A549 (cell line): ENCODE results near the gene BANF2. TPM values are rescaled to one million over a fixed set of nuclear protein-coding genes. Genes with fewer than 3 reads are reported as not detected.

Experiments
- ATAC-seq, 2 experiments: fragments of 200-7000 bp in 1 of 2; fragments of >200 bp in 1 of 2; cut with Nextera tagmentation in 1 of 2; cut with Tn5 transposase in 1 of 2; 3 replicates each; pipeline versions ENCODE4 v1.8.0 to v1.9.1; 2018 to 2020; ENCODE audit warnings: mild to moderate bottlenecking in 1 of 2, moderate library complexity in 1 of 2
- CTCF ChIA-PET: fragments of 300-600 bp; sonication (Branson Sonifier 250); formaldehyde crosslinking; extraction: SDS; loops from one replicate; lab custom pipeline; 2021; ENCODE audit warnings: antibody characterized with exemption, inconsistent platforms; lab: Yijun Ruan, JAX
- POLR2A ChIA-PET: fragments of 350-600 bp; formaldehyde crosslinking; extraction: SDS; loops from one replicate; lab custom pipeline; 2021; ENCODE audit warnings: antibody characterized with exemption, inconsistent platforms; lab: Yijun Ruan, JAX
- DNase-seq, 2 experiments: peaks; one replicate each; pipeline versions ENCODE4 v3.0.0 to v3.0.0-alpha.2; 2011 to 2016; ENCODE audit warnings: low read depth in 1 of 2, low spot score in 1 of 2
- FAIRE-seq: peaks from 2 replicates; lab custom pipeline; 2011; peaks lifted over from hg19 to GRCh38; lab: Jason Lieb, UNC
- H3K27ac ChIP-seq, 2 experiments: fragments of >200 bp; sonication (Bioruptor Twin); formaldehyde crosslinking; 3 replicates each; pipeline ENCODE4 v1.5.1; 2016 to 2017
- H3K4me1 ChIP-seq: fragments of >200 bp; sonication (Bioruptor Twin); formaldehyde crosslinking; 3 replicates; pipeline ENCODE4 v1.6.1; 2016
- H3K4me2 ChIP-seq: fragments of >200 bp; sonication (Bioruptor Twin); formaldehyde crosslinking; 3 replicates; pipeline ENCODE4 v1.6.1; 2016
- H3K4me3 ChIP-seq: fragments of >200 bp; sonication (Bioruptor Twin); formaldehyde crosslinking; 3 replicates; pipeline ENCODE4 v1.5.1; 2016
- H3K9me3 ChIP-seq: fragments of >200 bp; sonication (Bioruptor Twin); formaldehyde crosslinking; 3 replicates; pipeline ENCODE4 v1.6.1; 2016
- ATOH8 ChIP-seq: fragments of 250-450 bp; sonication (Bioruptor Pico); IDR thresholded peaks from 2 replicates; pipeline ENCODE4 v1.5.0; 2020; ENCODE audit warnings: low read depth, mild to moderate bottlenecking, moderate library complexity
- CBX2 ChIP-seq: fragments of 200-600 bp; sonication (generic); IDR thresholded peaks from 2 replicates; pipeline ENCODE4 v1.6.1; 2016; ENCODE audit warnings: low read depth, mild to moderate bottlenecking, borderline replicate concordance
- CBX8 ChIP-seq: fragments of 200-600 bp; sonication (generic); IDR thresholded peaks from 2 replicates; pipeline ENCODE4 v1.6.1; 2016
- CEBPB ChIP-seq, 2 experiments: fragments of >200 bp in 1 of 2; sonication (Bioruptor Twin) in 1 of 2; formaldehyde crosslinking in 1 of 2; IDR thresholded peaks; 2 replicates each; pipeline ENCODE4 v1.6.1; 2012 to 2016
- CHD4 ChIP-seq: fragments of 200-600 bp; sonication (generic); IDR thresholded peaks from 2 replicates; pipeline ENCODE4 v1.6.1; 2016; ENCODE audit warnings: antibody characterized with exemption, mild to moderate bottlenecking, borderline replicate concordance
- CTCF ChIP-seq: fragments of >200 bp; sonication (Bioruptor Twin); formaldehyde crosslinking; IDR thresholded peaks from 3 replicates; pipeline ENCODE4 v1.5.1; 2016
- EHF ChIP-seq: fragments of 250-450 bp; sonication (Bioruptor Pico); IDR thresholded peaks from 2 replicates; pipeline ENCODE4 v1.5.0; 2020; ENCODE audit warnings: mild to moderate bottlenecking
- EHMT2 ChIP-seq: fragments of 200-600 bp; sonication (generic); IDR thresholded peaks from 2 replicates; pipeline ENCODE4 v1.6.1; 2016; ENCODE audit warnings: antibody characterized with exemption, low read depth, mild to moderate bottlenecking, moderate library complexity
- EP300 ChIP-seq, 2 experiments: fragments of >200 bp; sonication (Bioruptor Twin); formaldehyde crosslinking; IDR thresholded peaks; 2 replicates in 1 of 2; 3 replicates in 1 of 2; pipeline ENCODE4 v1.6.1; 2016 to 2017
- ESRRA ChIP-seq: fragments of 150-350 bp; IDR thresholded peaks from 2 replicates; pipeline ENCODE4 v1.6.1; 2014; ENCODE audit warnings: mild to moderate bottlenecking, low read length, borderline replicate concordance
- FOSB ChIP-seq: fragments of 250-450 bp; sonication (Bioruptor Pico); IDR thresholded peaks from 2 replicates; pipeline ENCODE4 v1.5.0; 2020; ENCODE audit warnings: mild to moderate bottlenecking, moderate library complexity
- FOSL2 ChIP-seq, 2 experiments: fragments of 450-650 bp in 1 of 2; fragments of >200 bp in 1 of 2; sonication (Bioruptor Twin) in 1 of 2; formaldehyde crosslinking; IDR thresholded peaks; 2 replicates each; pipeline versions ENCODE4 v1.5.0 to v1.6.1; 2016 to 2020; ENCODE audit warnings: mild to moderate bottlenecking in 1 of 2, moderate library complexity in 1 of 2
- HES2 ChIP-seq: fragments of >200 bp; sonication (Bioruptor Twin); formaldehyde crosslinking; IDR thresholded peaks from 2 replicates; pipeline ENCODE4 v1.6.1; 2016
- HOXA7 ChIP-seq: fragments of 250-450 bp; sonication (Bioruptor Pico); IDR thresholded peaks from 2 replicates; pipeline ENCODE4 v1.5.0; 2020; ENCODE audit warnings: mild to moderate bottlenecking, moderate library complexity
- HOXB13 ChIP-seq: fragments of 250-450 bp; sonication (Bioruptor Pico); IDR thresholded peaks from 2 replicates; pipeline ENCODE4 v1.5.0; 2020; ENCODE audit warnings: low read depth, mild to moderate bottlenecking, moderate library complexity
- JUNB ChIP-seq: fragments of >200 bp; sonication (Bioruptor Twin); formaldehyde crosslinking; IDR thresholded peaks from 2 replicates; pipeline ENCODE4 v1.6.1; 2016
- KDM5A ChIP-seq: fragments of 200-600 bp; sonication (generic); IDR thresholded peaks from 2 replicates; pipeline ENCODE4 v1.6.1; 2016; ENCODE audit warnings: antibody characterized with exemption, mild to moderate bottlenecking
- NFE2L2 ChIP-seq: fragments of 150-350 bp; conservative IDR thresholded peaks from 2 replicates; pipeline ENCODE4 v1.6.1; 2014; ENCODE audit warnings: low read length
- NPAS2 ChIP-seq: fragments of 250-450 bp; sonication (Bioruptor Pico); IDR thresholded peaks from 2 replicates; pipeline ENCODE4 v1.8.0; 2022; ENCODE audit warnings: mild to moderate bottlenecking, moderate library complexity, borderline replicate concordance
- NR3C1 ChIP-seq: fragments of >200 bp; sonication (Bioruptor Twin); formaldehyde crosslinking; IDR thresholded peaks from 3 replicates; pipeline ENCODE4 v1.6.1; 2017
- RAD21 ChIP-seq, 2 experiments: fragments of >200 bp in 1 of 2; sonication (Bioruptor Twin) in 1 of 2; formaldehyde crosslinking in 1 of 2; IDR thresholded peaks in 1 of 2; conservative IDR thresholded peaks in 1 of 2; 2 replicates in 1 of 2; 3 replicates in 1 of 2; pipeline ENCODE4 v1.6.1; 2012 to 2018; ENCODE audit warnings: inconsistent platforms in 1 of 2
- RNF2 ChIP-seq: fragments of 200-600 bp; sonication (generic); IDR thresholded peaks from 2 replicates; pipeline ENCODE4 v1.6.1; 2016; ENCODE audit warnings: low read depth, mild to moderate bottlenecking, antibody characterized with exemption, moderate library complexity, borderline replicate concordance
- TFCP2L1 ChIP-seq: fragments of 250-450 bp; sonication (Bioruptor Pico); IDR thresholded peaks from 2 replicates; pipeline ENCODE4 v1.5.0; 2021; ENCODE audit warnings: mild to moderate bottlenecking
- TP53 ChIP-seq: fragments of 250-450 bp; sonication (Bioruptor Pico); IDR thresholded peaks from 2 replicates; pipeline ENCODE4 v1.5.0; 2021; ENCODE audit warnings: mild to moderate bottlenecking, moderate library complexity
- ZFP36 ChIP-seq: fragments of 450-650 bp; IDR thresholded peaks from 2 replicates; pipeline ENCODE4 v1.6.1; 2014; ENCODE audit warnings: borderline replicate concordance; ENCODE audit not compliant: partially characterized antibody
- WGBS: methylation state at CpG from one replicate; pipeline ENCODE4 v1.1.6; 2017; ENCODE audit errors: missing lambda C conversion rate; 5-methylcytosine and 5-hydroxymethylcytosine counted together
- polyA plus RNA-seq, 4 experiments: library from polyadenylated mRNA; depleted of rRNA in 3 of 4; stranded (reverse); fragments of >200 nt; fragmentation: RNase III in 1 of 4; extraction: RNeasy Plus Mini Kit Qiagen cat#74134 plus additional on column Dnase treatment in 1 of 4; gene quantifications; 2 replicates in 3 of 4; 3 replicates in 1 of 4; pipeline ENCODE4 v1.2.3, GENCODE V29; 2011 to 2017
- TF ChIP-seq, protein P1 (sequence below): IDR thresholded peaks from 2 replicates; pipeline ENCODE4 v1.6.1; 2012
- TF ChIP-seq, protein P2 (sequence below): fragments of 450-650 bp; IDR thresholded peaks from 2 replicates; pipeline ENCODE4 v1.6.1; 2014; ENCODE audit warnings: antibody characterized with exemption

BANF2 gene
- polyA plus RNA-seq, 2 of the 4 experiments (the other 2 are of a cell fraction) = not detected

- TF ChIP-seq, protein P1, sequence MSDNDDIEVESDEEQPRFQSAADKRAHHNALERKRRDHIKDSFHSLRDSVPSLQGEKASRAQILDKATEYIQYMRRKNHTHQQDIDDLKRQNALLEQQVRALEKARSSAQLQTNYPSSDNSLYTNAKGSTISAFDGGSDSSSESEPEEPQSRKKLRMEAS = no peak
- no peak for TF ChIP-seq CBX2
Measured at GRCh38 chr20:17663040-17663399, 36.7 kb upstream of the BANF2 start (continued).

DNA sequence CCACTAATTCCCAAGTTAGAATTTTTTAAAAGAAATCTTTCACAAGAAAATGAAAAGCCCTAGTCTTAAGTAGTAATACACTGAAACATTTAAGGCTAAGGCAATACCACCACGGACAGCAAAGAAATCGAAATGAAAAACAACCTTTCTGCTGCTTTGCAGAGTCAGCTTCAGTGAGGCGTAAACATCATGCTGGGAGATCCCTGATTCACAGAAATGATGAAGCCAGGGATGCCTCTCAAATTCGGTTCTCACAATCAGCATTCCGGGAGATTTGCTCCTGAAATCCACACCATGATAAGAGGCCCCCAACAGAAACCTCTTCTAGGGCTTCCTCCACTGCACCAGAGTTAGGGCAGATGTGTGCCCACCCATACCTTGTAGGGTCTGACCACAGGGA, 36.3 kb upstream of the BANF2 start:
- Histone ChIP-seq H3K9me3 (peaks cover 15% of the 10 kb centered on the region), H3K4me1 (peaks cover 6% of the 10 kb centered on the region; the same call in 1 of the 3 replicates), H3K27ac (no peak overlapping the region), H3K4me3 (no peak overlapping the region), H3K4me2 (no peak overlapping the region)
- FAIRE-seq (no peak), ATAC-seq (no peak), DNase-seq (no peak)
- 87% methylated on average over 5 of the region's 5 CpGs for WGBS
- TF ChIP-seq ESRRA (no peak), KDM5A (no peak), NR3C1 (no peak), FOSB (no peak), TFCP2L1 (no peak), CEBPB (IDR thresholded peaks at IDR 0.05) (no peak), CHD4 (no peak), CTCF (no peak), EHF (CRISPR knock-in tag) (no peak), RAD21 (conservative IDR thresholded peaks at IDR 0.05 in 1 of 2, IDR thresholded peaks at IDR 0.05 in 1 of 2) (no peak), EP300 (IDR thresholded peaks at IDR 0.05) (no peak), TP53 (CRISPR knock-in tag) (no peak), CBX2 (no peak), FOSL2 (IDR thresholded peaks at IDR 0.05) (no peak), FOSL2 (CRISPR knock-in tag; IDR thresholded peaks at IDR 0.05) (no peak), NPAS2 (CRISPR knock-in tag) (no peak), HOXB13 (CRISPR knock-in tag) (no peak), ATOH8 (CRISPR knock-in tag) (no peak)
- TF ChIP-seq, protein P1 = no peak
- TF ChIP-seq, protein P2, sequence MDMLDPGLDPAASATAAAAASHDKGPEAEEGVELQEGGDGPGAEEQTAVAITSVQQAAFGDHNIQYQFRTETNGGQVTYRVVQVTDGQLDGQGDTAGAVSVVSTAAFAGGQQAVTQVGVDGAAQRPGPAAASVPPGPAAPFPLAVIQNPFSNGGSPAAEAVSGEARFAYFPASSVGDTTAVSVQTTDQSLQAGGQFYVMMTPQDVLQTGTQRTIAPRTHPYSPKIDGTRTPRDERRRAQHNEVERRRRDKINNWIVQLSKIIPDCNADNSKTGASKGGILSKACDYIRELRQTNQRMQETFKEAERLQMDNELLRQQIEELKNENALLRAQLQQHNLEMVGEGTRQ = no peak
- POLR2A ChIA-PET = no interaction called here
- CTCF ChIA-PET = interaction anchor here (1.6 to 3.0 kb wide), 2 partner anchors 12 to 19 kb away, joined by 3 to 10 read pairs; partner anchors contain the start of gene RRBP1

DNA sequence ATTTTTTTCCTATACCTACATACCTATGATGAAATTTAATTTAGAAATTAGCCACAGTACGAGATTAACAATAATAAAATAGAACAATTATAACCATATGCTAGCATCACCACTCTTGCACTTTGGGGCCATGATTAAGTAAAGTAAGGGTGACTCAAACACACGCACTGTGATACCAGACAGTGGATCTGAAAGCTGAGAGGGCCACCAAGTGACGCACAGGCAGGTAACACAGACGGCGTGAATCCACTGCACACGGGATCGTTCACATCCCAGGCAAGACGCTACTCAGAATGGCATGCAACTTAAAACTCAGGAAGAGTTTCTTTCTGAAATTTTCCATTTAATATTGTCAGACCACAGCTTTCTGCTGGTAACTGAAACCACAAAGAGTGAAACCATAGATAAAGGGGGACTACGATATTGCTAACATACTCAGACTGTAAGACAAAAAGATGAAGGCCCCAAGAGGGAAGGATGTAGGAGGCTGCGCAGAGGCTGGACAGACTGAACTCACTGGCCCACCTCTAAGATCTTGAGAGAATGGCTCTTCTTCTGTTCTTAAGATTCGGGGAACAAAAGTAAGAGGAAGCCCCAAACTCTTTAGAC, 35.6 kb upstream of the BANF2 start:
- TF ChIP-seq HES2 (no peak), CEBPB (IDR thresholded peaks at IDR 0.05) (no peak), CBX8 (no peak), RAD21 (conservative IDR thresholded peaks at IDR 0.05 in 1 of 2, IDR thresholded peaks at IDR 0.05 in 1 of 2) (no peak), TP53 (CRISPR knock-in tag) (no peak), NFE2L2 (no peak), RNF2 (no peak), HOXA7 (no peak), HOXB13 (CRISPR knock-in tag) (no peak), ZFP36 (no peak), CBX2 (no peak), EHMT2 (no peak), CTCF (no peak), JUNB (no peak)
- TF ChIP-seq, all 56 proteins: peak for 0
- Histone ChIP-seq H3K27ac (no peak overlapping the region), H3K4me3 (no peak overlapping the region), H3K4me2 (no peak overlapping the region), H3K9me3 (peaks cover 9% of the 10 kb centered on the region; the same call in 1 of the 3 replicates), H3K4me1 (peaks cover 6% of the 10 kb centered on the region; the same call in 1 of the 3 replicates)
- DNase-seq (no peak), ATAC-seq (no peak), FAIRE-seq (no peak)
- WGBS = 93% methylated on average over 11 of the region's 11 CpGs
- ChIA-PET CTCF (interaction anchor here (0.8 to 3.0 kb wide), 4 partner anchors 10 to 18 kb away, joined by 3 to 10 read pairs (median 4); partner anchors contain the start of gene RRBP1), POLR2A (interaction anchor here (1.0 kb wide), 1 partner anchor 18 kb away, joined by 3 read pairs; the partner anchor contains the start of gene RRBP1)
